GM20431 (cell line): ENCODE results near the gene MAGI2.

Source experiments
- in situ Hi-C: fragments of 300-500 bp; cut with MseI, MboI; formaldehyde crosslinking; loops from one replicate; pipeline ENCODE4 v1.15.0; 2020; ENCODE audit warnings: low sequenced_read_pairs; ENCODE audit not compliant: unreplicated experiment

Gene MAGI2

GRCh38 chr7:78195281-78195680 lies 1258.2 kb downstream of the MAGI2 start:
- in situ Hi-C loops, result no loop called here

GRCh38 chr7:78194611-78195010 lies 1258.9 kb downstream of the MAGI2 start:
- in situ Hi-C loops, result no loop called here

GRCh38 chr7:78191475-78192079 lies 1261.9 kb downstream of the MAGI2 start:
- in situ Hi-C loops, result no loop called here

- in situ Hi-C loops, result no loop called here
Observed at GRCh38 chr7:78189762-78190161, 1263.7 kb downstream of the MAGI2 start.

GRCh38 chr7:78185149-78185745 lies 1268.2 kb downstream of the MAGI2 start:
- in situ Hi-C loops, result no loop called here

- in situ Hi-C loops, result no loop called here
Observed at GRCh38 chr7:78184299-78184698, 1269.2 kb downstream of the MAGI2 start.

GRCh38 chr7:78179827-78180477 lies 1273.5 kb downstream of the MAGI2 start:
- in situ Hi-C loops, result no loop called here

- in situ Hi-C loops, result no loop called here
Observed at GRCh38 chr7:78179211-78179610, 1274.3 kb downstream of the MAGI2 start.

- in situ Hi-C loops, result no loop called here
Observed at GRCh38 chr7:78178319-78178718, 1275.1 kb downstream of the MAGI2 start.

GRCh38 chr7:78176171-78176570 lies 1277.3 kb downstream of the MAGI2 start:
- in situ Hi-C loops, result no loop called here

- in situ Hi-C loops, result no loop called here
Observed at GRCh38 chr7:78175330-78176100, 1278.0 kb downstream of the MAGI2 start.

GRCh38 chr7:78173666-78174065 lies 1279.8 kb downstream of the MAGI2 start:
- in situ Hi-C loops, result no loop called here

- in situ Hi-C loops, result no loop called here
Observed at GRCh38 chr7:78172933-78173591, 1280.4 kb downstream of the MAGI2 start.

- in situ Hi-C loops, result no loop called here
Observed at GRCh38 chr7:78172267-78172757, 1281.2 kb downstream of the MAGI2 start.

GRCh38 chr7:78171398-78171797 lies 1282.1 kb downstream of the MAGI2 start:
- in situ Hi-C loops, result no loop called here

GRCh38 chr7:78170815-78171214 lies 1282.7 kb downstream of the MAGI2 start:
- in situ Hi-C loops, result no loop called here

GRCh38 chr7:78169992-78170391 lies 1283.5 kb downstream of the MAGI2 start:
- in situ Hi-C loops, result no loop called here

- in situ Hi-C loops, result no loop called here
Observed at GRCh38 chr7:78168865-78169264, 1284.6 kb downstream of the MAGI2 start.

GRCh38 chr7:78167860-78168259 lies 1285.6 kb downstream of the MAGI2 start:
- in situ Hi-C loops, result no loop called here

- in situ Hi-C loops, result no loop called here
Observed at GRCh38 chr7:78165854-78166253, 1287.6 kb downstream of the MAGI2 start.
